Subcutaneous adipose tissue (tissue), 4 donors: ENCODE results near the gene AMACR. TPM values are rescaled to one million over a fixed set of nuclear protein-coding genes. Genes with fewer than 3 reads are reported as not detected.

Source experiments
- total RNA-seq, 4 donors: library from RNA; depleted of rRNA; stranded (reverse); fragments of >200 nt; gene quantifications; one replicate each; pipeline ENCODE4 v1.1.0, GENCODE V29; 2016
- TF ChIP-seq, protein P1 (sequence below): fragments of 450-650 bp; IDR thresholded peaks from one replicate; pipeline ENCODE4 v1.5.1; 2016; ENCODE audit warnings: low read depth, mild to moderate bottlenecking, control low read depth, antibody characterized with exemption, moderate library complexity

The AMACR gene
- total RNA-seq, 4 donors from 2014 or later, result 5.1 to 15.4 (median 7.0) TPM

- TF ChIP-seq, protein P1, sequence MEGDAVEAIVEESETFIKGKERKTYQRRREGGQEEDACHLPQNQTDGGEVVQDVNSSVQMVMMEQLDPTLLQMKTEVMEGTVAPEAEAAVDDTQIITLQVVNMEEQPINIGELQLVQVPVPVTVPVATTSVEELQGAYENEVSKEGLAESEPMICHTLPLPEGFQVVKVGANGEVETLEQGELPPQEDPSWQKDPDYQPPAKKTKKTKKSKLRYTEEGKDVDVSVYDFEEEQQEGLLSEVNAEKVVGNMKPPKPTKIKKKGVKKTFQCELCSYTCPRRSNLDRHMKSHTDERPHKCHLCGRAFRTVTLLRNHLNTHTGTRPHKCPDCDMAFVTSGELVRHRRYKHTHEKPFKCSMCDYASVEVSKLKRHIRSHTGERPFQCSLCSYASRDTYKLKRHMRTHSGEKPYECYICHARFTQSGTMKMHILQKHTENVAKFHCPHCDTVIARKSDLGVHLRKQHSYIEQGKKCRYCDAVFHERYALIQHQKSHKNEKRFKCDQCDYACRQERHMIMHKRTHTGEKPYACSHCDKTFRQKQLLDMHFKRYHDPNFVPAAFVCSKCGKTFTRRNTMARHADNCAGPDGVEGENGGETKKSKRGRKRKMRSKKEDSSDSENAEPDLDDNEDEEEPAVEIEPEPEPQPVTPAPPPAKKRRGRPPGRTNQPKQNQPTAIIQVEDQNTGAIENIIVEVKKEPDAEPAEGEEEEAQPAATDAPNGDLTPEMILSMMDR, result no peak
Measured at GRCh38 chr5:34034534-34035327, 26.9 kb upstream of the AMACR start.

- TF ChIP-seq, protein P1, result no peak
Measured at GRCh38 chr5:34031966-34032365, 24.1 kb upstream of the AMACR start.

- TF ChIP-seq, protein P1, result no peak
Measured at GRCh38 chr5:34031117-34031516, 23.3 kb upstream of the AMACR start.

GRCh38 chr5:34030048-34030447 is 22.2 kb upstream of the AMACR start:
- TF ChIP-seq, protein P1, result no peak

- TF ChIP-seq, protein P1, result no peak
Measured at GRCh38 chr5:34028349-34028748, 20.5 kb upstream of the AMACR start.

- TF ChIP-seq, protein P1, result no peak
Measured at GRCh38 chr5:34026089-34026761, 18.4 kb upstream of the AMACR start.

DNA sequence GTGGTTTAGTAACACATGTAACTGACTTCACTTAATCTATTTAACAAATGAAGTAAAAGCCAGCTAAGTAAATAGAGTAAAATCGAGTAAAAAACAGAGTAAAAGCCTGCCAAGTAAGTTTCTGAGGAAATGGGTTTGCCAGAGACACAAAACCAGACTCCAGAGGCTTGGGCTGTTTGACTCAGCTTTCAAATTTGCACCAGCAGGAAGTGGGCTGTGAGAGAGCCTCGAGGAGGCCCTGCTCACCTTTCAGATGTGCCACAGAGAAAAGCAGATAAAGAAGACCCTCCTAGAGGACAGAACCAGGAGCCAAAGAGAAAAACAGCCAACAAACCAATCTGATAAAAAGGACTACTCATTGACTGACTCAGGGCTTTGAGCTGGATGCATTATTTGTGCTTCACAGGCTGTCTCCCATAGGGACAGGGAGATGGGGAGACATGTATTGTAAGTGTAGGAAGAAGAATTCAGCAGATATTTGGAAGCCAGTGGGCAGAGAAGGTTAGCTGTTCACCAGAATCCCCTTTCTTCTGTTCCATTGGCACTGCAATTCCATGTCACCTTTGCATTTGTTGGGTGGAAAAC is 14.4 kb upstream of the AMACR start:
- TF ChIP-seq, protein P1, result no peak
